ENCODE data around the gene EPG5. TPM values are rescaled to one million over a fixed set of nuclear protein-coding genes. Genes with fewer than 3 reads are reported as not detected.

Gene EPG5
- total and polyA plus RNA-seq, 4 donors = 3.2 to 20.3 (median 11.1) TPM

DNA sequence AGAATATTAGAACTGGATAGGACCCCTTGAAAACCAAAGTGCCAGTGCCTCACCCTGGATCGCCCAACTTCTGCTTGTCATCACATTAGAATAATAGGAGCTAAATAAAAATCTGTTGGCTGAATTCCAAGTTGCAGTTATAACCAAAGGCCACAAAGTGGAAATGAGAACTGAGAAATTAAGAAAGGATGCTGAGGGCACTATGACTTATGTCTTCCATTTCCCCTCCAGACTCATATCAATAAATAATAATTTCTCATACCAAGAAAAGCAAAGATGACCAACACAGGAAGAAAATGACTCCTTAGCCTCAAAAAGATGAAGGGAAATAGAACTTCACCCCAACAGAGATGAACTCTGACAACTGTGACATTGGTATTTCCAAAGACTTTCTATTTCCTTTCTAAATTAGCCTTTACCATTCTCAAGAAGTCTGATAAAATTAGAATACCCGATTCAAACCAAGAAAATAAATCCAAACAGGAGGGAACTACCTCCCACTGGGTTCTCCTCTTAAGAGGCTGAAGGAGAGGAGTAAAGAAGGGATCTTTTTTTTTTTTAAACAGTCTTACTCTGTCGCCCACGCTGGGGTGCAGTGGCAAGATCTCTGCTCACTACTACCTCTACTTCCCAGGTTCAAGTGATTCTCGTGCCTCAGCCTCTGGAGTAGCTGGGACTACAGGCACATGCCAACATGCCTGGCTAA is 46.5 kb upstream of the EPG5 start:
- WGBS = 87% methylated on average over 5 of the region's 5 CpGs
- TF ChIP-seq RXRA (IDR thresholded peaks at IDR 0.05) (no peak), HNF4A (conservative IDR thresholded peaks at IDR 0.05) (no peak), EGR1 (IDR thresholded peaks at IDR 0.05; ENCODE audit: low read depth in 2 of 2) (no peak), YY1 (IDR thresholded peaks at IDR 0.05) (no peak), GABPA (IDR thresholded peaks at IDR 0.05 in 1 of 2, conservative IDR thresholded peaks at IDR 0.05 in 1 of 2) (no peak), FOXA1 (IDR thresholded peaks at IDR 0.05) (no peak), RAD21 (IDR thresholded peaks at IDR 0.05) (no peak), NR2F2 (IDR thresholded peaks at IDR 0.05) (no peak), TAF1 (conservative IDR thresholded peaks at IDR 0.05) (no peak), HNF4G (IDR thresholded peaks at IDR 0.05) (no peak), SP1 (IDR thresholded peaks at IDR 0.05) (no peak), JUND (IDR thresholded peaks at IDR 0.05) (no peak)
- TF ChIP-seq, protein P1, sequence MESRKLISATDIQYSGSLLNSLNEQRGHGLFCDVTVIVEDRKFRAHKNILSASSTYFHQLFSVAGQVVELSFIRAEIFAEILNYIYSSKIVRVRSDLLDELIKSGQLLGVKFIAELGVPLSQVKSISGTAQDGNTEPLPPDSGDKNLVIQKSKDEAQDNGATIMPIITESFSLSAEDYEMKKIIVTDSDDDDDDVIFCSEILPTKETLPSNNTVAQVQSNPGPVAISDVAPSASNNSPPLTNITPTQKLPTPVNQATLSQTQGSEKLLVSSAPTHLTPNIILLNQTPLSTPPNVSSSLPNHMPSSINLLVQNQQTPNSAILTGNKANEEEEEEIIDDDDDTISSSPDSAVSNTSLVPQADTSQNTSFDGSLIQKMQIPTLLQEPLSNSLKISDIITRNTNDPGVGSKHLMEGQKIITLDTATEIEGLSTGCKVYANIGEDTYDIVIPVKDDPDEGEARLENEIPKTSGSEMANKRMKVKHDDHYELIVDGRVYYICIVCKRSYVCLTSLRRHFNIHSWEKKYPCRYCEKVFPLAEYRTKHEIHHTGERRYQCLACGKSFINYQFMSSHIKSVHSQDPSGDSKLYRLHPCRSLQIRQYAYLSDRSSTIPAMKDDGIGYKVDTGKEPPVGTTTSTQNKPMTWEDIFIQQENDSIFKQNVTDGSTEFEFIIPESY (IDR thresholded peaks at IDR 0.05) = no peak
- TF ChIP-seq, protein P2, sequence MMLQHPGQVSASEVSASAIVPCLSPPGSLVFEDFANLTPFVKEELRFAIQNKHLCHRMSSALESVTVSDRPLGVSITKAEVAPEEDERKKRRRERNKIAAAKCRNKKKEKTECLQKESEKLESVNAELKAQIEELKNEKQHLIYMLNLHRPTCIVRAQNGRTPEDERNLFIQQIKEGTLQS (IDR thresholded peaks at IDR 0.05) = no peak
- TF ChIP-seq, protein P3, sequence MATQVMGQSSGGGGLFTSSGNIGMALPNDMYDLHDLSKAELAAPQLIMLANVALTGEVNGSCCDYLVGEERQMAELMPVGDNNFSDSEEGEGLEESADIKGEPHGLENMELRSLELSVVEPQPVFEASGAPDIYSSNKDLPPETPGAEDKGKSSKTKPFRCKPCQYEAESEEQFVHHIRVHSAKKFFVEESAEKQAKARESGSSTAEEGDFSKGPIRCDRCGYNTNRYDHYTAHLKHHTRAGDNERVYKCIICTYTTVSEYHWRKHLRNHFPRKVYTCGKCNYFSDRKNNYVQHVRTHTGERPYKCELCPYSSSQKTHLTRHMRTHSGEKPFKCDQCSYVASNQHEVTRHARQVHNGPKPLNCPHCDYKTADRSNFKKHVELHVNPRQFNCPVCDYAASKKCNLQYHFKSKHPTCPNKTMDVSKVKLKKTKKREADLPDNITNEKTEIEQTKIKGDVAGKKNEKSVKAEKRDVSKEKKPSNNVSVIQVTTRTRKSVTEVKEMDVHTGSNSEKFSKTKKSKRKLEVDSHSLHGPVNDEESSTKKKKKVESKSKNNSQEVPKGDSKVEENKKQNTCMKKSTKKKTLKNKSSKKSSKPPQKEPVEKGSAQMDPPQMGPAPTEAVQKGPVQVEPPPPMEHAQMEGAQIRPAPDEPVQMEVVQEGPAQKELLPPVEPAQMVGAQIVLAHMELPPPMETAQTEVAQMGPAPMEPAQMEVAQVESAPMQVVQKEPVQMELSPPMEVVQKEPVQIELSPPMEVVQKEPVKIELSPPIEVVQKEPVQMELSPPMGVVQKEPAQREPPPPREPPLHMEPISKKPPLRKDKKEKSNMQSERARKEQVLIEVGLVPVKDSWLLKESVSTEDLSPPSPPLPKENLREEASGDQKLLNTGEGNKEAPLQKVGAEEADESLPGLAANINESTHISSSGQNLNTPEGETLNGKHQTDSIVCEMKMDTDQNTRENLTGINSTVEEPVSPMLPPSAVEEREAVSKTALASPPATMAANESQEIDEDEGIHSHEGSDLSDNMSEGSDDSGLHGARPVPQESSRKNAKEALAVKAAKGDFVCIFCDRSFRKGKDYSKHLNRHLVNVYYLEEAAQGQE (IDR thresholded peaks at IDR 0.05) = no peak
- TF ChIP-seq, protein P4, sequence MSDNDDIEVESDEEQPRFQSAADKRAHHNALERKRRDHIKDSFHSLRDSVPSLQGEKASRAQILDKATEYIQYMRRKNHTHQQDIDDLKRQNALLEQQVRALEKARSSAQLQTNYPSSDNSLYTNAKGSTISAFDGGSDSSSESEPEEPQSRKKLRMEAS (IDR thresholded peaks at IDR 0.05) = no peak
- TF ChIP-seq, protein P5, sequence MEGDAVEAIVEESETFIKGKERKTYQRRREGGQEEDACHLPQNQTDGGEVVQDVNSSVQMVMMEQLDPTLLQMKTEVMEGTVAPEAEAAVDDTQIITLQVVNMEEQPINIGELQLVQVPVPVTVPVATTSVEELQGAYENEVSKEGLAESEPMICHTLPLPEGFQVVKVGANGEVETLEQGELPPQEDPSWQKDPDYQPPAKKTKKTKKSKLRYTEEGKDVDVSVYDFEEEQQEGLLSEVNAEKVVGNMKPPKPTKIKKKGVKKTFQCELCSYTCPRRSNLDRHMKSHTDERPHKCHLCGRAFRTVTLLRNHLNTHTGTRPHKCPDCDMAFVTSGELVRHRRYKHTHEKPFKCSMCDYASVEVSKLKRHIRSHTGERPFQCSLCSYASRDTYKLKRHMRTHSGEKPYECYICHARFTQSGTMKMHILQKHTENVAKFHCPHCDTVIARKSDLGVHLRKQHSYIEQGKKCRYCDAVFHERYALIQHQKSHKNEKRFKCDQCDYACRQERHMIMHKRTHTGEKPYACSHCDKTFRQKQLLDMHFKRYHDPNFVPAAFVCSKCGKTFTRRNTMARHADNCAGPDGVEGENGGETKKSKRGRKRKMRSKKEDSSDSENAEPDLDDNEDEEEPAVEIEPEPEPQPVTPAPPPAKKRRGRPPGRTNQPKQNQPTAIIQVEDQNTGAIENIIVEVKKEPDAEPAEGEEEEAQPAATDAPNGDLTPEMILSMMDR (IDR thresholded peaks at IDR 0.05; ENCODE audit: low read depth, low read length, missing input control) = no peak
- DNase-seq (ENCODE audit: low spot score) = no peak
- Histone ChIP-seq H3K9me3 (ENCODE audit: control insufficient read depth in 4 of 4, low read length in 3 of 4) (no peaks in the 10 kb centered on the region), H3K4me1 (ENCODE audit: control insufficient read depth in 4 of 4, insufficient read depth in 4 of 4, low read length in 3 of 4) (peaks cover 0 to 14% (median 3%) of the 10 kb centered on the region in 4 donors), H3K9ac (ENCODE audit: low read depth in 1 of 2, low read length in 2 of 2) (no peak overlapping the region), H3K27me3 (ENCODE audit: control insufficient read depth in 4 of 4, insufficient read depth in 4 of 4, low read length in 3 of 4) (no peaks in the 10 kb centered on the region), H3K4me3 (ENCODE audit: low read depth in 1 of 3, low read length in 3 of 3) (no peak overlapping the region), H3K27ac (ENCODE audit: low read depth in 1 of 2, low read length in 2 of 2) (no peak overlapping the region), H3K36me3 (ENCODE audit: control insufficient read depth in 4 of 4, insufficient read depth in 3 of 4, low read depth in 1 of 4, low read length in 3 of 4) (peaks cover 0 to 5% (median 0%) of the 10 kb centered on the region in 4 donors)
